GM12891 (cell line): Measurements from ENCODE around the gene BCORL1.

Experiments
- PAX5 ChIP-seq: IDR thresholded peaks from 2 replicates; pipeline ENCODE4 v1.6.1; 2011; ENCODE audit warnings: low read length, moderate library complexity, mild to moderate bottlenecking; ENCODE audit not compliant: insufficient read depth, severe bottlenecking
- POLR2AphosphoS5 ChIP-seq: IDR thresholded peaks from 2 replicates; pipeline ENCODE4 v1.6.1; 2011; ENCODE audit warnings: low read depth, low read length, control low read depth
- SPI1 ChIP-seq: IDR thresholded peaks from 2 replicates; pipeline ENCODE4 v1.6.1; 2011; ENCODE audit warnings: low read depth, low read length, control low read depth
- TAF1 ChIP-seq: IDR thresholded peaks from 2 replicates; pipeline ENCODE4 v1.6.1; 2011; ENCODE audit warnings: low read depth, low read length, control low read depth

DNA sequence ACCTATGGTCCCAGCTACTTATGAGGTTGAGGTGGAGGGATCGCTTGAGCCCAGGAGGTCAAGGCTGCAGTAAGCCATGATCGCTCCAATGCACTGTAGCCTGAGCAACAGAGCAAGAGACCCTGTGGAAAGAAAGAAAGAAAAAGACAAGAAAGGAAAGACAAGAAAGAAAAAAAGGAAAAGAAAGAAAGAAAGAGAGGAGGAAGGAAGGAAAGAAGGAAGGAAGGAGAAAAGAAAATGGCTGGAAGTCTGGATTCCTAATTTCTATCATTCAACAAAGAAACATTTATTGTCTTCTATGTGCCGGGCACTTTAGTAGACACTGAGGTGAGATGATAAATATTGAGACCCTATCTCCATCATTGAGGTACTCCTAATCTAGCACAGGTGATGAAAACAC is 26.8 kb upstream of the BCORL1 start:
- TF ChIP-seq TAF1 (no peak), SPI1 (no peak), PAX5 (no peak), POLR2AphosphoS5 (no peak)
